Right lobe of liver (tissue), 6 donors: ENCODE data around the gene ARHGEF18. TPM values are rescaled to one million over a fixed set of nuclear protein-coding genes. Genes with fewer than 3 reads are reported as not detected.
"Not testable (repeated sequence)": the region's sequence is repeated elsewhere in the genome, so short reads cannot be mapped to it uniquely, and the experiment has no call there.

Source experiments
- ATAC-seq, 4 donors: fragments of 200-7000 bp; cut with Tn5 transposase; one replicate each; pipeline ENCODE4 v1.9.1; 2020; ENCODE audit warnings: mild to moderate bottlenecking in 4 of 4, moderate library complexity in 4 of 4
- DNase-seq, 3 donors: peaks; one replicate each; pipeline ENCODE4 v3.0.0-alpha.2; 2020
- H3K27ac ChIP-seq, 3 donors: fragments of 200-600 bp; one replicate each; pipeline ENCODE4 v1.8.0; 2022
- H3K27me3 ChIP-seq, 2 donors: fragments of 200-600 bp; one replicate each; pipeline ENCODE4 v1.8.0; 2022
- H3K36me3 ChIP-seq, 4 donors: fragments of 200-600 bp; sonication (generic) in 1 of 4; one replicate each; pipeline versions ENCODE4 v1.5.1 to v1.8.0; 2017 to 2022; ENCODE audit warnings: control low read depth in 1 of 4
- H3K4me1 ChIP-seq, 4 donors: fragments of 200-600 bp; sonication (generic) in 1 of 4; one replicate each; pipeline versions ENCODE4 v1.5.1 to v1.8.0; 2017 to 2022; ENCODE audit warnings: control low read depth in 1 of 4
- H3K4me3 ChIP-seq, 3 donors: fragments of 200-600 bp; one replicate each; pipeline ENCODE4 v1.8.0; 2022
- H3K9me3 ChIP-seq, 4 donors: fragments of 200-600 bp; sonication (generic) in 1 of 4; one replicate each; pipeline versions ENCODE4 v1.5.1 to v1.8.0; 2017 to 2022; ENCODE audit warnings: control low read depth in 1 of 4
- POLR2A ChIP-seq: fragments of 450-650 bp; IDR thresholded peaks from one replicate; pipeline ENCODE4 v1.6.1; 2017; ENCODE audit warnings: antibody characterized with exemption, mild to moderate bottlenecking
- WGBS: methylation state at CpG from one replicate; pipeline ENCODE4 v1.1.6; 2018; ENCODE audit warnings: low coverage, low lambda C conversion rate; ENCODE audit not compliant: insufficient coverage; ENCODE audit errors: missing lambda C conversion rate; 5-methylcytosine and 5-hydroxymethylcytosine counted together
- intact Hi-C, 2 donors: fragments of 100-400 bp; cut with DNase I; formaldehyde crosslinking; loops; one replicate each; pipeline versions ENCODE4 v1.11.2 to v1.14.1; 2022
- total RNA-seq, 6 experiments: library from RNA; depleted of rRNA in 2 of 6; stranded (reverse); fragments of >200 nt in 2 of 6; fragmentation: NEBNext Ultra II Directional in 3 of 6; extraction: Animal tissue kit (Norgen Biotek cat#: 25700) in 3 of 6; gene quantifications; one replicate each; pipeline versions ENCODE4 v1.1.0 to v1.2.4, GENCODE V29; 2016 to 2023
- TF ChIP-seq, protein P1 (sequence below), 4 donors: fragments of 200-600 bp in 3 of 4; fragments of 450-650 bp in 1 of 4; IDR thresholded peaks; one replicate each; pipeline versions ENCODE4 v1.5.1 to v1.8.0; 2016 to 2022; ENCODE audit warnings: antibody characterized with exemption in 4 of 4, mild to moderate bottlenecking in 2 of 4
- donor health status: DM: no; HTN: yes; CAD: no.
- donor health status: DM: no; HTN: no; CAD: no.
- donor health status: DM: no; HTN: no; CAD: no.
- donor health status: DM: no; HTN: yes; CAD: no.
- donor health status: DM: no; HTN: yes; CAD: no.

The ARHGEF18 gene
- total RNA-seq, 6 experiments from 2014 or later = 15.1 to 19.2 (median 17.7) TPM

DNA sequence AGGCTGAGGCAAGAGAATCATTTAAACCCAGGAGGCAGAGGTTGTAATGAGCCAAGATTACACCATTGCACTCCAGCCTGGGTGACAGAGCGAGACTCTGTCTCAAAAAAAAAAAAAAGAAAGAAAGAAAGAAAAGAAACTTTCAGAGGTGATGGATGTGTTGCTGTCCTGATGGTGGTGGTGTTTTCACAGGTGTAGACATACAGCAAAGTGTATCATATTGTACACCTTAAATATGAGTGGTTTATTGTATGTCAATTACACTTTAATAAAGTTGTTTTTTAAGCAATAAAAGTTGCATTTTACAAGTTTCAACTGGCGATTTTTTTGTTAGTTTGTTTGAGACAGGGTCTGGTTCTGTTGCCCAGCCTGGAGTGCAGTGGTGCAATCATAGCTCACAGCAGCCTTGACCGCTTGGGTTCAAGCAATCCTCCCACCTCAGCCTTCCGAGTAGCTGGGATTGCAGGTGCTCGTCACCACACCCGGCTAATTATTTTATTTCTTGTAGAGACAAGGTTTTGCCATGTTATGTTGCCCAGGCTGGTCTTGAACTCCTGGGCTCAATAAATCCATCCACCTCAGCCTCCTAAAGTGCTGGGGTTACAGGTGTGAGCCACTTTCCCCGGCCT is 41.0 kb upstream of the ARHGEF18 start:
- no peaks in the 10 kb centered on the region for H3K4me1 ChIP-seq
- WGBS = 87% methylated on average over 7 of the region's 7 CpGs
- H3K4me3 ChIP-seq = no peak overlapping the region
- H3K27ac ChIP-seq = no peak overlapping the region
- H3K9me3 ChIP-seq = no peaks in the 10 kb centered on the region
- TF ChIP-seq, protein P1, sequence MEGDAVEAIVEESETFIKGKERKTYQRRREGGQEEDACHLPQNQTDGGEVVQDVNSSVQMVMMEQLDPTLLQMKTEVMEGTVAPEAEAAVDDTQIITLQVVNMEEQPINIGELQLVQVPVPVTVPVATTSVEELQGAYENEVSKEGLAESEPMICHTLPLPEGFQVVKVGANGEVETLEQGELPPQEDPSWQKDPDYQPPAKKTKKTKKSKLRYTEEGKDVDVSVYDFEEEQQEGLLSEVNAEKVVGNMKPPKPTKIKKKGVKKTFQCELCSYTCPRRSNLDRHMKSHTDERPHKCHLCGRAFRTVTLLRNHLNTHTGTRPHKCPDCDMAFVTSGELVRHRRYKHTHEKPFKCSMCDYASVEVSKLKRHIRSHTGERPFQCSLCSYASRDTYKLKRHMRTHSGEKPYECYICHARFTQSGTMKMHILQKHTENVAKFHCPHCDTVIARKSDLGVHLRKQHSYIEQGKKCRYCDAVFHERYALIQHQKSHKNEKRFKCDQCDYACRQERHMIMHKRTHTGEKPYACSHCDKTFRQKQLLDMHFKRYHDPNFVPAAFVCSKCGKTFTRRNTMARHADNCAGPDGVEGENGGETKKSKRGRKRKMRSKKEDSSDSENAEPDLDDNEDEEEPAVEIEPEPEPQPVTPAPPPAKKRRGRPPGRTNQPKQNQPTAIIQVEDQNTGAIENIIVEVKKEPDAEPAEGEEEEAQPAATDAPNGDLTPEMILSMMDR (IDR thresholded peaks at IDR 0.05) = no peak
- TF ChIP-seq POLR2A = no peak
- ATAC-seq = no peak
- intact Hi-C loops = no loop called here
- no peak for DNase-seq
- H3K27me3 ChIP-seq = no peaks in the 10 kb centered on the region
- H3K36me3 ChIP-seq = no peaks in the 10 kb centered on the region

DNA sequence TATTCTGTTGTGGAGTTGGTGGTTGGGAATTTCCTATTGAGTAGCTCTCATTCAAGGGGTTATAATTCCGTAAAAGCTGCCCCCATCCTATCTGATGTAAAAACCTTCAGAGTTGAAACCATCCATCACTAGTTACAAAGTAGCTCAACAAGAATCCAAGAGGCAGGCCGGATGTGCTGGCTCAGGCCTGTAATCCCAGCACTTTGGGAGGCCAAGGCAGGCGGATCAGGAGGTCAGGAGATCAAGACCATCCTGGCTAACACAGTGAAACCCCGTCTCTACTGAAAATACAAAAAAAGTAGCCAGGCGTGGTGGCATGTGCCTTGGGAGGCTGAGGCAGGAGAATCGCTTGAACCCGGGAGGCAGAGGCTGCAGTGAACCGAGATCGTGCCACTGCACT is 40.4 kb upstream of the ARHGEF18 start:
- WGBS = 82% methylated on average over 6 of the region's 9 CpGs
- H3K9me3 ChIP-seq, H3K36me3 ChIP-seq, intact Hi-C loops, H3K27ac ChIP-seq, H3K4me3 ChIP-seq, H3K4me1 ChIP-seq, DNase-seq, ATAC-seq, H3K27me3 ChIP-seq: not testable (repeated sequence)

DNA sequence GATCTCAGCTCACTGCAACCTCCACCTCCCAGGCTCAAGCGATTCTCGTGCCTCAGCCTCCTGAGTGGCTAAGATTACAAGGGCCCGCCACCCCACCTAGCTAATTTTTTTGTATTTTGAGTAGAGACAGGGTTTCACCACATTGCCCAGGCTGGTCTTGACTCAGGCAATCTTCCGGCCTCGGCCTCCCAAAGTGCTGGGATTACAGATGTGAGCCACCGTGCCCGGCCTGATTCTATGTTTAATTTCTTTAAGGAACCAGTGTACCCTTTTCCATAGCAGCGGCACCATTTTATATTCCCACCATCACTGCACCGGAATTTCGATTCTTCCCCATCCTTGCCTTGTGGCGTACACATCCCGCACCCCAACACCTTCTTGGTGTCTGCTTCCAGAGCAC is 36.8 kb upstream of the ARHGEF18 start:
- 94% methylated on average over 12 of the region's 12 CpGs for WGBS
- Histone ChIP-seq H3K4me3 (no peak overlapping the region), H3K27ac (no peak overlapping the region), H3K4me1 (no peaks in the 10 kb centered on the region), H3K9me3 (no peaks in the 10 kb centered on the region), H3K36me3 (no peaks in the 10 kb centered on the region), H3K27me3 (no peaks in the 10 kb centered on the region)
- DNase-seq (peak in 1 of 3 donors; percentile 28), ATAC-seq (no peak)
- intact Hi-C loops = no loop called here
- no peak for TF ChIP-seq POLR2A
- TF ChIP-seq, protein P1 (IDR thresholded peaks at IDR 0.05) = no peak

DNA sequence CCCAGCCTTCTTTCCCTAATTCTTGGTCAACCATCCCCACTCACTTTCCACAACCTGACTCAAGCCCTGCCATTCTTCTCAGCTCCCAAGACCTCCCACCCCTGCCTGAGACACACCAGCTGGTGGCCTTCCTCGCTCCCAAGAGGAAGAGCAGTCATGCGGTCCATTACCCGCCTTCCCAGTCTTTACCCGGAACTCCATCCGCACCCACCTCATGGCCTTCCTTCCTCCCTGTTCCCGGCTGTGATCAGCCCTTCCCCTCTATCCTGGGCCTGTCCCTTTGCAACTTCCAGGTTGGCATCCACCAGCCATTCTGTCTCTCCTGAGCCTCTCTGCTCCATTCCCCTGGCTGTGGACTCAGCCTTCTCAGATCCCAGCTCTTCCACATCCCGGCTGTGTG is 35.9 kb upstream of the ARHGEF18 start:
- intact Hi-C loops = no loop called here
- no peak for TF ChIP-seq POLR2A
- TF ChIP-seq, protein P1 (IDR thresholded peaks at IDR 0.05) = no peak
- Histone ChIP-seq H3K4me1 (no peaks in the 10 kb centered on the region), H3K27ac (no peak overlapping the region), H3K9me3 (no peaks in the 10 kb centered on the region), H3K4me3 (no peak overlapping the region), H3K36me3 (no peaks in the 10 kb centered on the region), H3K27me3 (no peaks in the 10 kb centered on the region)
- ATAC-seq (peak; percentile 60 to 93 (median 74)), DNase-seq (peak in 2 of 3 donors; percentile 48 to 49)
- 74% methylated on average over 6 of the region's 7 CpGs for WGBS

DNA sequence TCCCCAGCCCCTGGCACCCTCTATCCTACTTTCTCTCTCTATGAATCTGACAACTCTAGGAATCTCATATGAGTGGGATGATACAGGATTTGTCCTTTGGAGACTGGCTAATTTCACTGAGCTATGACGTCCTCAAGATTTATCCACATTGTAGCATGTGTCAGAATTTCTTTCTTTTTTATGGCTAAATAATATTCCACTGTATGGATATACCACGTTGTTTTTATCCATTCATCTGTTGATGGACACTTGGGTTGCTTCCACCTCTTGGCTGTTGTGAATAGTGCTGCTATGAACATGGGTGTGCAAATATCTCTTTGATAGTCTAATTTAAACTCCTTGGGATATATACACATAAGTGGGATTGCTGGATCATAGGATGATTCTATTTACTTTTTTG is 30.6 kb upstream of the ARHGEF18 start:
- H3K36me3 ChIP-seq = no peaks in the 10 kb centered on the region
- no peaks in the 10 kb centered on the region for H3K27me3 ChIP-seq
- H3K9me3 ChIP-seq = no peaks in the 10 kb centered on the region
- H3K4me1 ChIP-seq = peaks cover 0 to 11% (median 7%) of the 10 kb centered on the region in 4 donors
- no peak overlapping the region for H3K4me3 ChIP-seq
- TF ChIP-seq, protein P1 (IDR thresholded peaks at IDR 0.05) = no peak
- no peak for TF ChIP-seq POLR2A
- DNase-seq (no peak), ATAC-seq (no peak)
- 44% methylated on average over 2 of the region's 2 CpGs for WGBS
- no peak overlapping the region for H3K27ac ChIP-seq
- intact Hi-C loops = no loop called here
